Fibroblast of skin of left quadriceps (primary cell): ENCODE measurements around the gene AGT.
"Not testable (repeated sequence)": the region's sequence is repeated elsewhere in the genome, so short reads cannot be mapped to it uniquely, and the experiment has no call there.

Source experiments
- DNase-seq, 2 experiments: peaks; one replicate each; pipeline ENCODE4 v3.0.0-alpha.2; 2013; ENCODE audit warnings: low read depth in 2 of 2

Gene AGT

DNA sequence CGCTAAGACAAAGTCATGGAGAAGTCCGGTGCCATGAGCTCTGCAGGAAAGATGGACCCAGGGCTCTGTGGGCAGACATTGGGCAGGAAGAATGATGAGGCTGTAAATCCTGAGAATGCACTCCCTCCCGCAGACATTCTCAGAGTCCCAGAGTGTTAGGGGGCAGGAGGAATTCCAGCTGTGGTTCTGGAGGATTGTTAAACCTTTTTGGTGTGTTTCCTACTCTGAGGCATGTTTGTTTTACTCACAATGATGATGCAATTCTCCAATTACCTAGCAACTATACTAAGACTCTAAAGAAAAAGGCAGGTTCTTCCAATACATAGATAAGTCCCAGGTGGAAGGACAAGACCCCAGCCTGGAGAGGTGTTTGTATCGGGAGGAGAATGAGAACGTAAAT, 30.5 kb upstream of the AGT start:
- DNase-seq = peak; percentile 25 to 43

DNA sequence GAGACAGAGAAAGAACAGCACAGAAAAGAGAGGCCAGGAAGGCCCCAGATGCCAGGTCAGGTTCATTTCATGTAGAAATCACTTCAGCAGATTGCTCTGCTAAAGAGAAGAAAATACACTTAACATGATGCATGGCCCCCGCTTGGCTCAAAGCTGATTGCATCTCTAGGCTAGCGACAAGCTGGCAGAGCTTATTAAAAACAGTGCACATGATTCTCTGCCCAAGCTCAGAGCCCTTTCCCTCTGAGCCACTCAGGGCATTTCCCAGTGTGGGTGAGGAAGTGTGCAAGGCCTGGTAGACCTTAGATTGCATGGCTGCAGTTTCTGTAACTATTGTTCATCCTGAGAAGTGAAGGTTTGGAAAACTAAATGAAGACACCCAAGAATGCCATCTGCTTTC, 30.0 kb upstream of the AGT start:
- DNase-seq = no peak

DNA sequence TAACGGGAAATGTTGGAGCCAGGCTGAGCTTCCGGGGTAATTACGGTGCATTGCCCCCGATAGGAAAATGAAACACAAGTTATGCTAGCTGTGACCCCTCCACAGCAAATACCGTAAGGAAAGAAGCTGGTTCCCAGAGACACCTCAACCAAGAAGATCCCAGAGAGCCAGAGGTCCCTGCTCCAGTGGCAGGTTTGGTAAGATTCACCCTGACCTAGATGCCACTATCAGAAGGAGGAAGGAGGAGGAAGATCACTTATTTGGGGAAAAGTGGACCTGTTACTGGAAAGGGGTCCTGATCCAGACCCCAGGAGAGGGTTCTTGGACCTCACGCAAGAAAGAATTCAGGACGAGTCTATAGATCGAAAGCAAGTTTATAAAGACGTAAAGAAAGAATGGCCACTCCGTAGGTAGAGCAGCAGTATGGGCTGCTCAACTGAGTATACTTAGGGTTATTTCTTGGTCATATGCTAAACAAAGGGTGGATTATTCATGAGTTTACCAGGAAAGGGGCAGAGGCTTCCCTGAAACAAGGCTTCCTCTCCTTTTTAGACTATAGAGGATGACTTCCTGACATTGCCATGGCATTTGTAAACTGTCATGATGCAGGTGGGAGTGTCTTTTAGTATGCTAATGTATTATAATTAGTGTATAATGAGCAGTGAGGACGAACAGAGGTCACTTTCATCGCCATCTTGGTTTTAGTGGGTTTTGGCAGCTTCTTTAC, 25.8 kb upstream of the AGT start:
- DNase-seq = no peak

DNA sequence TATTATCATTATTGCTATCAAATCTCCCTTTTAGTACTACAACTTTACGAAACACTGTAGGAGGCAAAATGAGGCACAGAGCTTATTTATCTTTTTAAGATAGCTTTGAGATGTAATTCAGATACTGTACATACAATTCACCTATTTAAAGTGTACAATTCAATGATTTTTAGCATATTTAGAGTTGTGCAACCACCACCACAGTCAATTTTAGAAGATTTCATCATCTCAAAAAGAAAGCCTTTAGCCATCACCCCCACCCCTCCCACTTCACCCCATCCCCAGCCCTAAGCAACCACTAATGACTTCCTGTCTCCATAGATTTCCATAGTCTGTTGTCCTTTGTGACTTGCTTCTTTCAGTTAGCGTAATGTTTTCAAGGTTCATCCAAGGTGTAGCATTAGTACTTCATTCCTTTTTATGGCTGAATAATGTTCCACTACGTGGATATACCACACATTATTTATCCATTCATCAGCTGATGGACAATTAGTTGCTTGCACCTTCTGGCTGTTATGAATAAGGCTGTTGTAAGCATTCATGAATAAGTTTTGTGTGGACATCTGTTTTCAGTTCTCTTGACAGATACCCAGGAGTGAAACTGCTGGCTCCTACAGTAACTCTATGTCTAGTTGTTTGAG, 23.8 kb upstream of the AGT start:
- no peak for DNase-seq

DNA sequence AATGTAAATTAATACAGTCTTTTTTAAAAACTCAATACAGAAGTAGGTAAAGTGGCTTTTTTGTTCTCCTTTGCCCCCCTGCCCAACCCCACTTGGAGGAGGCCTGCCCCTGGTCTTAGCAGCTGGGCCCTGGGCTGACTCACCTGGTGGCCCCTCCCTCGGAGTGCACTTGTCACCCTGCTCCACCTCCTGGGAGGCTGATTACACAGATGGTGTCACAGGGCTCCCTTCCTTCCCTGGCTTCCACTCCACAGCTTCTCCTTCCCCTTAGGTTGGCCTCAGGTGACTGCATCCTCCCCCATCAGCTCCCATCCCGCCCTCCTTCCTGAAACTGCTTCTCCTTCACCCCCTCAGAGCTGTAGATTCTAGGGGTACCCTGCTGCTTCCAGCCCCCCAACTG, 21.5 kb upstream of the AGT start:
- no peak for DNase-seq

DNA sequence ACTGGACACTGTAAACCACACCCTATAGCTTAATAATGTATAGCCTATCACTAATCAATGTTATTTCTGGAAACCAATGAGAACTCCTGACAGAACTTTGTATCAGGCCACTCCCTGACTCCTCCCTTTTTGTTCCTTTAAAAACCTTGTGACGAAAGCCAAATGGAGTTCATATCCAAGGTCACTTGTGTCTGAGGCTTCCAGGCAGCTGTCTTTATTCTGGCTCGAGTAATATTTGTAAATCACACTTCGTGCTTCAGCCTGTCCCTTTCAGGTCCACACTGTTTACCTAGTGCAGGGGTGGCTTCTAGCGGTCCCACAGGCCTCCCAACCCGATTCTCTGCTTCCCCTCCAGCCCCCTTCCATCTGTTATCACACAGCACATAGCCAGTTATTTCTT, 17.1 kb upstream of the AGT start:
- DNase-seq = no peak

DNA sequence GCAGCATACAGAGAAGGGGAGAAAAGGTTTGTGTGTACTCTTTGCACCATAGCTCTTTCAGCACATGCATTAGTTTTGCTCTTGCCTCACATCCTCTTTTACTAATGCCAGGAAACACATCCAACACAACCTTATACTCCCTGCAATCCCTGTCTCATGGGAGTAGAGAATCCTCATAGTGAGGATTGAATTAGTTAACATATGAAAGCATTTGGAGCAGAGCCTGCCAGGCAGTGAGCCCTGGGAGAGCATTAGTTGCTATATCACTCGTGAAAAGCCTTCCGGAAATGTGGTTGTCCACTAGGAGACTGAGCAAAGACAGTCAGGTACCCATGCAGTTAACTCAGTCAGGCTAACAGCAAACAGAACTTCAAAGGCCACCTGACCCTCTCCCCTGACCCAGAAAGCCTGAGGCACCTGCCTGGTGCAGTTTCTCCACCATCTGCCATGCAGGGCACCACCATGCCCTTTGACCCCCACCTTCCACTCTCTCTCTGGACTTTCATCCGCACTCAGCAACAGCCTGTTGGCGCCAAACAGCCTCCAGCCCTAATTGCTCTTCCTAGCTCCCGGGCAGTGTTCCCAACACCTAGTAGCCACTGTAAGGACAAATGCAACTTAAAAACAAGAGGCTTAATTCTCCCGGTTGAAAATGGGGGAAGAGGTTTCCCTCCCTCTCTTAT, 14.9 kb upstream of the AGT start:
- DNase-seq = peak; percentile 16 to 28

DNA sequence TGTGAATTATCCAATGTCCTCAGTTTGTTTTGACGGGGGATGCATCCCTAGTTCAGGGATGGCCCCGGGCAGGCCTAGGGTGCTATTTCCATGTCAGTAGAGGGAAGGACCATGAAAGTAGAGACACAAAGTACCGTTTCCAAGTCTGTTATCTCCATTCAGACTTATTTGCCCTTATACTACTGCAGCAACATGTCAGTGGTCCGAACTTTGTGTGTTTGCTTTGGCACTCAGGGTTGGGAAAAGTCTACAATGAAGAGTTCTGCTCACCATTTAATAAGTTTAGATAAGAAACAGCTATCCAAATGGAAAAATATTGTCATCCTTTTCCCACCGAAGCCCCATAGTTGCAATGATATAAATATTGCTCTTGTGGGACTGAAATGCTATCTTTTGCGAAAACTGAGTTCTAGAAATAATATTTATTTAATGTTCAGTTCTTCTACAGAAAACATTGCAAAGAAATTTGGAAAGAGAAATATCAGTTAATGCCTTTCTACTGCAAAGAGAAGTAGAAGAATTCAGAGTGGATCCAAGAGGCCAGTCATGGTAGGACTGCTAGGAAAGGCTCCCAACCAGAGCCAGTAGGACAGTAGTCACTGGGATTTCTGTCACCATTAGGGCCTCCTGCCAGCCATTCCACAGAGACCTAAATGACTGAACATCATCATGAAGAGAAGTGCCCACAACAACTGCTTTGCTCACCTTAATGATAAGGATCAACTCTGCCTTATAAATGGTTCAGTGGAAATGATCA, 11.5 kb upstream of the AGT start:
- no peak for DNase-seq

DNA sequence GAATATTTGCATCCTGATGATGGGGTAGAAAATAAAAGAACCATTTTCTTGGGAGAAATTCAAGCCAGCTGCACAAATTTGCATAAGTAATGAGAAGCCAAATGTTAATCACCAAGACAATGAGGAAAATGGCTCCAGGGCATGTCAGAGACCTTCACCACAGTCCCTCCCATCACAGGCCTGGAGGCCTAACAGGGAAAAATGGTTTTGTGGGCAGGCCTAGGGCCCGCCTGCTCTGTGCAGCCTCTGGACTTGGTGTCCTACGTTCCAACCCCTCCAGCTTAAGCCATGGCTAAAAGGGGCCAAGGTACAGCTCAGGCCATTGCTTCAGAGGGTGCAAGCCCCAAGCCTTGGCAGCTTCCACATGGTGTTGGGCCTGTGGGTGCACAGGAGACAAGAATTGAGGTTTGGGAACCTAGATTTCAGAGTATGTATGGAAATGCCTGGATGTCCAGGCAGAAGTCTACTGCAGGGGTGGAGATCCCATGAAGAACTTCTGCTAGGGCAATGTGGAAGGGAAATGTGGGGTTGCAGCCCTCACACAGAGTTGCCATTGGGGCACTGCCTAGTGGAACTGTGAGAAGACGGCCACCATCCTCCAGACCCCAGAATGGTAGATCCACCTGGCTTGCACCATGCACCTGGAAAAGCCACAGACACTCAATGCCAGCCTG, 8.1 kb upstream of the AGT start:
- not testable (repeated sequence) for DNase-seq

DNA sequence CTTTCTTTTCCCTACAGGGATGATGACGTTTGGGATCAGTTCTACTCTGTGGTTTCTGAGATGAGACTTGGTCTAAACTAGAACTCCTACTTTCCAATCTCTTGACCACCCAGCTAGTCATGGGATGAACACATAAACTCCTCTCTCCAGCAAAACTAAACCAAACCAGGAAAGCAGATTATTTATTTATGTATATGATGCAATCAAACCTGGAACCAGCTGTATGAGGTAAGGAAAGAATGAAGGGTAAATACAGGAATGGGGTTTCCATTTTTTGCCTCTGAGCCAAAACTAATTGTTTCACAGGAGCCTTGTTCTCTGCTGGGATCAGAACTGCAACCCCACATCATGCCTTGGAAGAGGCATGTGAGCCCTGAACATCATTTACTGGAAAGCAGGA, 3.3 kb upstream of the AGT start:
- DNase-seq = peak; percentile 6 to 9

DNA sequence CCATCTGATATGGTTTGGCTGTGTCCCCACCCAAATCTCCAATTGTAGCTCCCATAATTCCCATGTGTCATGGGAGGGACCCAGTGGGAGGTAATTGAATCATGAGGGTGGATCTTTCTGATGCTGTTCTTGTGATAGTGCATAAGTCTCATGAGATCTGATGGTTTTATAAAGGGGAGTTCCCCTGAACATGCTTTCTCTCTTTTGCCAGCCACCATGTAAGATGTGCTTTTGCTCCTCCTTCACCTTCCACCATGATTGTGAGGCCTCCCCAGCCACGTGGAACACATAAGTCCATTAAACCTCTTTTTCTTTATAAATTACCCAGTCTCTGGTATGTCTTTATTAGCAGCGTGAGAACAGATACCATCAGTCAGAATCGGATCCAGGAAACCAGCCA, 2.5 kb upstream of the AGT start:
- not testable (repeated sequence) for DNase-seq

DNA sequence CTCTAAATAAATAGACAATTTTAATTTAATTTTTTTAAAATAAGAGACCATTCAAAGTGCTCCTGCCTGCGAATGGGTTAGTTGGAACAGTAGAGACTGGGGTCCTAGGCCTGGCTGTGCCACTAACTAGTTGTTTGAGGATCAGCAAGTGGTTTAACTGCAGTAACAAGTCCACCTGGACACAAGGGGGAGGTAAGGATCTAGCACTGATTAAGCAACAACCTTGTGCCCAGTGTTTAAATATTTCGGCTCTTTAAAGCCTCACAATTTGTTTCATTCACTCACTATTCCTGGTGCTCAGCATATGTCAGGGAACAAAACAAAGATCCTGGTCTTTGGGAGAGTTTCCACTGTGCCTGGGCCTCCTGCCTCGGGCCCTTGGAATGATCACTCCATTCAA, 1.6 kb upstream of the AGT start:
- no peak for DNase-seq

DNA sequence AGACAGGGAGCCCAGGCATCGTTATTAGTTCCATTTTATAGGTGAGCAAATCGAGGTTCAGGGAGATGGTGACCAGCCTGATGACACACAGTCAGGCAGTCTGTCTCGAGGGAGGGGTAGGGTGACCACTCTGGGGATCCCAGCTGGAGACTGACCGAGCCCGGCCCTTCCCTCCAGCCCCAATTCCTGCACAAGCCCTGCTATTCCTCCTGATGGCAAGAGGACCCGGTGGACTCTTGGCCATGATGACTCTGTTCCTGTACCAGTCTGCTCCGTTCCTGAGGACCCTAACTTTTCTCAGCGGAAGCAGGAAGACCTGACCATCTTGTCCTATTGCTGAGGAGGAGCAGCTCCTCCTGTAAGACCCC, 391 bp downstream of the AGT start:
- no peak for DNase-seq

DNA sequence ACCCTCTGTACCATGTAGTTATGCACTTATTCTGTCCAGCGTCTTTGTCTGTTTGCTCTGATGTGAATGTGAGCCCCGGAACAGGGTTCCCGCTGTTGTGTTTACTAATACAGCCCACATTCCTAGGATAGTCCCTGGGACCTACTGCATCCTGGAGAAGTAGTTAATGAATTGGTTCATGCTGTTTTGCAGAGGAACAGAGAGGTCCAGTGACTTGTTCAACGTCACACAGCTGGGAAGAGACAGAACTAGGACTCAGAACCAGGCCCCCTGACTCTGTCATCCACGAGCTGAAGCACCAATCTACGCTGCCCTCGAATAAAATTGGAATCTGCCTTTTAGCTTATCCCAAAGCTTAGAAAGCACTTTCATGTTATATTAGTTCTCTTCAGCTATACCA, 784 bp downstream of the AGT start:
- no peak for DNase-seq

DNA sequence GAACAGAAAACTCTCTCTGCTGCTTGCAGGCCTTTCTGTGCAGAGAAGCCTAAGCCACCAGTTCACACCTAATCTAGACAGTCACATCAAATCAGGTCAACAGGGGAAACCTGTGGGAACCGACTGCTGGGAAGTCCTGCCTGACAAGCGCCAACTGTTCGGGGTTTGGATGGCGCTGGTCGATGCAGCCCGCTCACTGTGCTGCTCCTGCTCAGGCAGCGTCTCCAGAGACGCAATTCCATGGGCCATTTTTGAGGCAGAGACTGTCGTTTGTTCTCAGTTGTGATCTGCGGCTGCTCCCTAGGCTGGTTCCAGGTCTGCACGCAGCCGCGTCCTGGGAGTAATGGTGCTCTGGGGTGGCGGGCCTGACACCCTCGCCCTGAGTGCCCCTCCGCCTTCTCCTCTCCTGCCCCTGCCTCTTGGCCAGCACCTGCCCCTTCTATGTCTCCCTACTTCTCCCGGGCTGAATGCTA, 1.4 kb downstream of the AGT start:
- DNase-seq = no peak

DNA sequence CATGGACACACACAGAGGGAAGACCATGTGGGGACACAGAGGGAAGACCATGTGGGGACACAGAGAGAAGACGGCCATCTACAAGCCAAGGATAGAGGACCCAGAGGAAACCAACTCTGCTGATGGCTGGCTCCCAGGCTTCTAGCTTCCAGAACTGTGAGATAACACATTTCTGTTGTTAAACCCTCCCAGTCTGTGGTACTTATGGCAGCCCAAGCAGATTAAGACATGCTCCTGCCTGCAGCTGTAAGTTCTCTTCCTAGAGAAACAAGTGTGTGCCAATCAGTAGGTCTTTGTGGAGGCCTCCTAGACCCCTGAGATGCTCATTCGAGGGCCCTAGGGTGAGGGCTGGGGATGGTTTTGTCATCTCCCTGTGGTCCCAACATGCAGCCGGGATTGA, 2.7 kb downstream of the AGT start:
- no peak for DNase-seq

DNA sequence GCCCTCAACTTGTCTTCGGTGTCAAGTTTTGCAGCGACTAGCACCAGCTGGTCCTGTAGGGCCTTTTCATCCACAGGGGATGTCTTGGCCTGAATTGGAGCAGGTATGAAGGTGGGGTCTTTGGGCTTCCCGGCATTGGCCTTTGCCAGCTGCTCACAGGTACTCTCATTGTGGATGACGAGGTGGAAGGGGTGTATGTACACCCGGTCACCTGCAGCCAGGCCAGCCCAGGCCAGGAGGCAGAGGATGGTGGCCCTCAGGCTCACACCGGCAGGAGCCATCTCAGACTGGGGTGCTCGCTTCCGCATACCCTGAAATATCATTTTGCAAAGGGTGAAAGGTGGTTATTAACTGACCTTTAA, 3.4 kb downstream of the AGT start:
- no peak for DNase-seq

DNA sequence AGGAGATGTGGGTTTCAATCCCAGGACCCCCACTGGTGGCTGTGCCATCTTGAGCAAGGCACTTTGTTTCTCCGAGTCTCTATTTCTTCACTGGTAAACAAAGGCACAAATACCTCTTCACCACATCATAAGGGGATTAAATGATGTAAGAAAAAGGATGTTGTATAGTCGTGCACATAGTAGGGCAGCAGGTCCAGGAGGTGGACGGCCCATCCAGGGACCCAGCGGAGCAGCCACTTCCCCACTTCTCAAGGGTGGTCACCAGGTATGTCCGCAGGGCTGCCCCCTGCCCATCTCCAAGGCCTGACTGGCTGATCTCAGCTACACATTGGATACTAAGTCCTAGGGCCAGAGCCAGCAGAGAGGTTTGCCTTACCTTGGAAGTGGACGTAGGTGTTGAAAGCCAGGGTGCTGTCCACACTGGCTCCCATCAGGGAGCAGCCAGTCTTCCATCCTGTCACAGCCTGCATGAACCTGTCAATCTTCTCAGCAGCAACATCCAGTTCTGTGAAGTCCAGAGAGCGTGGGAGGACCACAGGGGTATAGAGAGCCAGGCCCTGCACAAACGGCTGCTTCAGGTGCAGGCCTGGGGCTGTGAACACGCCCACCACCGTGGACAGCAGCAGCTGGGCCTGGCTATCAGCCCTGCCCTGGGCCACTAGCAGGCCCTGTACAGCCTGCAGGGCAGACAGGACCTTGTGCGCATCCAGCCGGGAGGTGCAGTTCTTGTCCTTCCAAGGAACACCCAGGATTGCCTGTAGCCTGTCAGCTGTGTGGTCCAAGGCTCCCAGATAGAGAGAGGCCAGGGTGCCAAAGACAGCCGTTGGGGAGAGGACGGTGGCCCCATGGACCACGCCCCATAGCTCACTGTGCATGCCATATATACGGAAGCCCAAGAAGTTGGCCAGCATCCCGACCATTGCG, 4.0 kb downstream of the AGT start:
- no peak for DNase-seq

DNA sequence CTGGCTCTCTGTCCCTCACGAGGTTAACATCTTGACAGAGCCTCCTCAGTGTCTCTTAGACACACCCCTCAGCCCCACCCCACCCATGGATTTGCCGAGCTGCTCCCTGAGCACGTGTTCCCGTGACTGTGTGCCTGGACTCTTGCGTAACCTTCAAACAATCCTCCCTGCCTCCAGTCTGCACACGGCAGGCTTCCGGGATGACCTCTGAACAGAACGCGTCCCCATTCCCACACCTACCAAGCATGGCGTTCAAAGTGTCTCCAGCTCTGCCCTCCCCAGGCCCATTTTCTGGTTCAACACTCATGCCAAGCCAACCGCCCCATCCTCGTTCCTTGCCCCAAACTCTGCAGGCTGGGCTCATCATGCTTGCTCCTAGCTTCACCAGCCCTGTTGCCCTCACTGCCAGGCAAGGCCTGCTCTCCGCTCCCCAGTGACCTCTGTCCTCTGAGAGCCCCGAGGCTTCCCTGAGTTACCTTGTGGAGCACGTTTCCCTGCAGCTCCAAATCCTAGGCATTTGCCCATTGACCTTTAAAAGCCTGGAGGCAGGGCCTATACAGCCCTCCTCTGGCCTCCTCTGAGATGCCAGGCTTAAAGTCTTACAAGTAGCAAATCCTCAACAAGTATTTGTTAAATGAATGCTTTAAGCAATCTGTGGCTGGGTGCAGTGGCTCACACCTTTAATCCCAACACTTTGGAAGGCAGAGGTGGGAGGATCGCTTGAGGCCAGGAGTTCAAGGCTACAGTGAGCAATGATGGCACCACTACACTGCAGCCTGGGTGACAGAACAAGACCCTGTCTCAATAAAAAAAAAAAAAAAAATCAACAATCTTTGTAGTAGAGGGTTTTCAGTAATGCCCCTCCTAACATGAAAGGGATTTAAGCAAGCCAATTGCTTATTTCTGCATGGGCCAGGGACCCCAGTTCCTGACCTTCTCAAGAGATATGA, 5.0 kb downstream of the AGT start:
- DNase-seq = no peak
